PC-3 (cell line): ENCODE measurements around the gene NLRP6. TPM values are rescaled to one million over a fixed set of nuclear protein-coding genes. Genes with fewer than 3 reads are reported as not detected.

Source experiments
- ATAC-seq: fragments of 200-7000 bp; cut with Tn5 transposase; 2 replicates; pipeline ENCODE4 v1.9.1; 2020; ENCODE audit warnings: mild to moderate bottlenecking, moderate library complexity
- BruUV-seq: library from RNA; stranded (reverse); fragments of 400-500 nt; replicated peaks from 2 replicates; lab custom pipeline; 2021; lab: Mats Ljungman, UMichigan
- CTCF ChIA-PET: fragments of 300-600 bp; sonication (Branson Sonifier 250); formaldehyde crosslinking; loops from one replicate; lab custom pipeline; 2022; ENCODE audit warnings: antibody characterized with exemption; lab: Charles Lee
- POLR2A ChIA-PET: fragments of 300-600 bp; sonication (Branson Sonifier 250); formaldehyde crosslinking; loops from one replicate; lab custom pipeline; 2022; ENCODE audit warnings: antibody characterized with exemption; ENCODE audit not compliant: unreplicated experiment; lab: Charles Lee
- DNase-seq: peaks from one replicate; pipeline ENCODE4 v3.0.0-alpha.2; 2015
- H2AFZ ChIP-seq: fragments of 300-600 bp; sonication (generic); 2 replicates; pipeline ENCODE4 v1.6.0; 2016; ENCODE audit warnings: antibody characterized with exemption, low read length
- H3F3A ChIP-seq: fragments of 300-600 bp; sonication (generic); one replicate; pipeline ENCODE4 v1.6.0; 2017; ENCODE audit warnings: antibody characterized with exemption, low read length, control low read depth, mild to moderate bottlenecking; ENCODE audit not compliant: unreplicated experiment
- H3K27ac ChIP-seq: fragments of 300-600 bp; sonication (generic); 2 replicates; pipeline ENCODE4 v1.5.1; 2016; ENCODE audit warnings: mild to moderate bottlenecking, low read length
- H3K27me3 ChIP-seq: fragments of 300-600 bp; sonication (generic); 2 replicates; pipeline ENCODE4 v1.6.1; 2016; ENCODE audit warnings: low read length, mixed read lengths
- H3K36me3 ChIP-seq: fragments of 300-600 bp; sonication (generic); 2 replicates; pipeline ENCODE4 v1.6.1; 2016; ENCODE audit warnings: low read depth, mixed run types, low read length, mixed read lengths
- H3K4me1 ChIP-seq: fragments of 300-600 bp; sonication (generic); 2 replicates; pipeline ENCODE4 v1.5.1; 2016; ENCODE audit warnings: low read length; ENCODE audit not compliant: insufficient read depth
- H3K4me2 ChIP-seq: fragments of 300-600 bp; sonication (generic); 2 replicates; pipeline ENCODE4 v1.6.0; 2016; ENCODE audit warnings: low read length
- H3K4me3 ChIP-seq: fragments of 300-600 bp; sonication (generic); 2 replicates; pipeline ENCODE4 v1.5.1; 2016; ENCODE audit warnings: mild to moderate bottlenecking, low read length, mixed read lengths
- H3K79me2 ChIP-seq: fragments of 300-600 bp; sonication (generic); 2 replicates; pipeline ENCODE4 v1.6.1; 2017; ENCODE audit warnings: low read length, mixed read lengths
- H3K9ac ChIP-seq: fragments of 300-600 bp; sonication (generic); 2 replicates; pipeline ENCODE4 v1.6.0; 2016; ENCODE audit warnings: mild to moderate bottlenecking, low read length
- H3K9me2 ChIP-seq: fragments of 300-600 bp; sonication (generic); replicated peaks from 2 replicates; pipeline ENCODE4 v1.6.1; 2016; ENCODE audit warnings: mixed run types, low read length, mixed read lengths
- H3K9me3 ChIP-seq: fragments of 300-600 bp; sonication (generic); 2 replicates; pipeline ENCODE4 v1.6.1; 2016; ENCODE audit warnings: low read length, mixed read lengths
- H4K20me1 ChIP-seq: fragments of 300-600 bp; sonication (generic); 2 replicates; pipeline ENCODE4 v1.6.1; 2016; ENCODE audit warnings: low read length, mixed read lengths
- CTCF ChIP-seq: fragments of 300-600 bp; sonication (generic); conservative IDR thresholded peaks from 2 replicates; pipeline ENCODE4 v1.5.1; 2017; ENCODE audit warnings: antibody characterized with exemption, low read depth, mild to moderate bottlenecking, low read length
- EZH2 ChIP-seq: fragments of 300-600 bp; sonication (generic); IDR thresholded peaks from one replicate; pipeline ENCODE4 v1.6.1; 2017; ENCODE audit warnings: antibody characterized with exemption, mild to moderate bottlenecking, low read length; ENCODE audit not compliant: unreplicated experiment
- EZH2phosphoT487 ChIP-seq: fragments of 300-600 bp; sonication (generic); IDR thresholded peaks from 2 replicates; pipeline ENCODE4 v1.6.1; 2018; ENCODE audit warnings: mild to moderate bottlenecking, antibody characterized with exemption, low read length, borderline replicate concordance
- intact Hi-C: fragments of 100-400 bp; cut with micrococcal nuclease; formaldehyde crosslinking; loops from 2 replicates; pipeline ENCODE4 v1.9.0; 2023
- total RNA-seq: library from RNA; depleted of rRNA; stranded (reverse); fragments of >200 nt; gene quantifications from 2 replicates; pipeline ENCODE4 v1.2.3, GENCODE V29; 2014

NLRP6 gene
- total RNA-seq, 1 experiment from 2014 or later = not detected

- intact Hi-C loops = no loop called here
- BruUV-seq = no TSS peak
- no peak overlapping the region for H2AFZ ChIP-seq
- H4K20me1 ChIP-seq = no peaks in the 10 kb centered on the region
- H3K4me3 ChIP-seq = no peak overlapping the region
- CTCF ChIA-PET = no interaction called here
- no peak for ATAC-seq
- no peak overlapping the region for H3K4me2 ChIP-seq
- no peak overlapping the region for H3K9ac ChIP-seq
- POLR2A ChIA-PET = no interaction called here
- H3K9me3 ChIP-seq = no peaks in the 10 kb centered on the region
- no peak overlapping the region for H3K27ac ChIP-seq
- TF ChIP-seq CTCF (no peak), EZH2phosphoT487 (no peak), EZH2 (no peak)
- no peaks in the 10 kb centered on the region for H3K9me2 ChIP-seq
- no peaks in the 10 kb centered on the region for H3K4me1 ChIP-seq
- H3K36me3 ChIP-seq = no peaks in the 10 kb centered on the region
- no peaks in the 10 kb centered on the region for H3K79me2 ChIP-seq
- H3K27me3 ChIP-seq = no peaks in the 10 kb centered on the region
- no peak for DNase-seq
- H3F3A ChIP-seq = no peaks in the 10 kb centered on the region
Measured at GRCh38 chr11:291281-292210, 13.3 kb downstream of the NLRP6 start.

DNA sequence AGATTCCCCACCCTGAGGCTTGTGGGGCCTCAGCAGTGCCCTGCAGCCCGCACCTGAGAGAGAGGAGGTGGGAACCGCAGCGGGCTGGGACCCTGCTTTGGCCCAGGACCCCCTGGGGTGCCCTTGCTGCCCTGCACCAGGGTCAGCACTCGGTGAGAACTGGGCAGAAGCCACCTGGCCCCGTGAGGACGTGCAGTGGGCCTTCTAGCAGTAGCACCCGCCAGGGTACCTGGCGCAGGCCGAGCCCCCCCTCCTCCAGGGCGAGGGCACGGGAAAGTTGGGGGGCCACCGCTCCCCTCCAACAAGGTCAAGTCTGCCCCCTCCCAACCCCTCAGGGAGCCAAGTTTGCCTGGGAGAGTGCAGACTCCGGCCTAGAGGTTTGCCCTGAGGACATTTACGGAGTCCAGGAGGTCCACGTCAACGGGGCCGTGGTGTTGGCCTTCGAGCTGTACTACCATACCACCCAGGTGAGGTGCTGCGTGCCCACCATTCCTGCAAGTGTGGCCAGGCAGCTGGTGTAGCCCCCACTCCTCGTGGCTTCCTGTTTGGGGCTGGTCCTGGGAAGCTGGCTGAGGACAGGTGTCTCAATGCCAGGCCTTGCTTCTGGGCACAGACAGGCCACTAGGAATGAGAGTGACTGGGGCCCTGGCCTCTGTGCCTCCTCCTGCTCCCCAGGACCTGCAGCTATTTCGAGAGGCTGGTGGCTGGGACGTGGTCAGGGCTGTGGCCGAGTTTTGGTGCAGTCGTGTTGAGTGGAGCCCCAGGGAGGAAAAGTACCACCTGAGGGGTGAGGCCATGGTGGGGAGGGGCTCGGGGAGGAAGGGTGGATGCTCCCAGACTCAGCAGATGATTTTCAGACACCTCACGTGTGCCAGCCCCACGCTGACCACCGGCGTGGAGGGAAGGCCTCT is 14.3 kb downstream of the NLRP6 start:
- intact Hi-C loops = no loop called here
- H3K4me1 ChIP-seq = no peaks in the 10 kb centered on the region
- no peaks in the 10 kb centered on the region for H3K9me2 ChIP-seq
- no peaks in the 10 kb centered on the region for H3K79me2 ChIP-seq
- no peaks in the 10 kb centered on the region for H4K20me1 ChIP-seq
- POLR2A ChIA-PET = no interaction called here
- ATAC-seq = no peak
- no peak overlapping the region for H3K27ac ChIP-seq
- DNase-seq = no peak
- H3K9me3 ChIP-seq = no peaks in the 10 kb centered on the region
- no peak overlapping the region for H3K4me3 ChIP-seq
- no peak overlapping the region for H3K4me2 ChIP-seq
- H3K36me3 ChIP-seq = no peaks in the 10 kb centered on the region
- H2AFZ ChIP-seq = no peak overlapping the region
- TF ChIP-seq CTCF (no peak), EZH2phosphoT487 (no peak), EZH2 (no peak)
- CTCF ChIA-PET = no interaction called here
- no peak overlapping the region for H3K9ac ChIP-seq
- no peaks in the 10 kb centered on the region for H3K27me3 ChIP-seq
- no TSS peak for BruUV-seq
- H3F3A ChIP-seq = no peaks in the 10 kb centered on the region
